HepG2 (cell line): Measurements from ENCODE around the gene NTMT1. TPM values are rescaled to one million over a fixed set of nuclear protein-coding genes. Genes with fewer than 3 reads are reported as not detected.

Experiments
- CEBPZ ChIP-seq: IDR thresholded peaks from 2 replicates; pipeline ENCODE4 v1.6.1; 2012; ENCODE audit warnings: low read length, improper control_type of control experiment
- JUNB ChIP-seq: sonication (generic); formaldehyde crosslinking; IDR thresholded peaks from 2 replicates; pipeline ENCODE4 v1.8.0; 2022; ENCODE audit warnings: missing genetic modification reagents, mild to moderate bottlenecking, borderline replicate concordance
- KLF16 ChIP-seq, 2 experiments: sonication (generic) in 1 of 2; formaldehyde crosslinking in 1 of 2; IDR thresholded peaks; 2 replicates each; pipeline versions ENCODE4 v1.6.1 to v1.8.0; 2016 to 2023; ENCODE audit warnings: missing genetic modification reagents in 2 of 2, missing compliant biosample characterization in 1 of 2
- MAFG ChIP-seq: sonication (generic); formaldehyde crosslinking; IDR thresholded peaks from 2 replicates; pipeline ENCODE4 v1.5.1; 2020; ENCODE audit warnings: mild to moderate bottlenecking, missing genetic modification reagents
- MEF2D ChIP-seq: sonication (generic); formaldehyde crosslinking; IDR thresholded peaks from 2 replicates; pipeline ENCODE4 v1.5.1; 2020; ENCODE audit warnings: mild to moderate bottlenecking, missing genetic modification reagents
- MXD3 ChIP-seq: IDR thresholded peaks from 2 replicates; pipeline ENCODE4 v1.6.1; 2016; ENCODE audit warnings: mild to moderate bottlenecking, missing biosample characterization, missing genetic modification reagents
- SCMH1 ChIP-seq: sonication (generic); formaldehyde crosslinking; IDR thresholded peaks from 2 replicates; pipeline ENCODE4 v1.9.0; 2021; ENCODE audit warnings: missing genetic modification reagents, mild to moderate bottlenecking, borderline replicate concordance
- ZNF292 ChIP-seq: sonication (generic); formaldehyde crosslinking; IDR thresholded peaks from 2 replicates; pipeline ENCODE4 v1.8.1; 2022; ENCODE audit warnings: mild to moderate bottlenecking, low read depth, missing genetic modification reagents, borderline replicate concordance
- ZNF441 ChIP-seq: sonication (generic); formaldehyde crosslinking; IDR thresholded peaks from 2 replicates; pipeline ENCODE4 v1.7.0; 2021; ENCODE audit warnings: missing genetic modification reagents, borderline replicate concordance
- ZNF496 ChIP-seq: sonication (generic); formaldehyde crosslinking; IDR thresholded peaks from 2 replicates; pipeline ENCODE4 v1.8.1; 2023; ENCODE audit warnings: mild to moderate bottlenecking, moderate library complexity, missing genetic modification reagents; ENCODE audit not compliant: insufficient replicate concordance
- ZNF546 ChIP-seq: sonication (generic); formaldehyde crosslinking; conservative IDR thresholded peaks from 2 replicates; pipeline ENCODE4 v1.8.1; 2023; ENCODE audit warnings: mild to moderate bottlenecking, missing genetic modification reagents
- ZNF7 ChIP-seq: IDR thresholded peaks from 2 replicates; pipeline ENCODE4 v1.6.1; 2016; ENCODE audit warnings: missing biosample characterization, missing genetic modification reagents
- polyA plus RNA-seq, 8 experiments: library from polyadenylated mRNA; depleted of rRNA in 3 of 8; stranded (reverse) in 7 of 8; unstranded in 1 of 8; fragments of >200 nt; fragmentation: Illumina TruSeq in 4 of 8; extraction: Trizol in 4 of 8; gene quantifications; 2 replicates each; pipeline versions ENCODE4 v1.2.1 to v1.2.3, GENCODE V29; 2011 to 2016; ENCODE audit warnings: low read depth in 4 of 8, missing spikeins in 1 of 8, mixed read lengths in 1 of 8; ENCODE audit not compliant: insufficient read depth in 1 of 8
- total RNA-seq, 5 experiments: library from RNA; depleted of rRNA; stranded (reverse); fragments of >200 nt; fragmentation: Illumina TruSeq; extraction: Trizol; gene quantifications; 2 replicates each; pipeline ENCODE4 v1.2.3, GENCODE V29; 2016; ENCODE audit warnings: low read depth in 1 of 5
- TF ChIP-seq, protein P1 (sequence below): sonication (generic); formaldehyde crosslinking; IDR thresholded peaks from 2 replicates; pipeline ENCODE4 v1.4.0; 2020; ENCODE audit warnings: missing genetic modification reagents; ENCODE audit errors: not compliant biosample characterization
- TF ChIP-seq, protein P2 (sequence below), 2 experiments: sonication (generic) in 1 of 2; formaldehyde crosslinking in 1 of 2; IDR thresholded peaks; 2 replicates each; pipeline versions ENCODE4 v1.5.1 to v1.6.1; 2011 to 2020; ENCODE audit warnings: borderline replicate concordance in 1 of 2, low read depth in 1 of 2, low read length in 1 of 2, mild to moderate bottlenecking in 1 of 2, missing genetic modification reagents in 1 of 2, moderate library complexity in 1 of 2
- TF ChIP-seq, protein P3 (sequence below): sonication (generic); formaldehyde crosslinking; IDR thresholded peaks from 2 replicates; pipeline ENCODE4 v1.4.0; 2020; ENCODE audit warnings: mild to moderate bottlenecking, missing genetic modification reagents
- TF ChIP-seq, protein P4 (sequence below): sonication (generic); formaldehyde crosslinking; IDR thresholded peaks from 2 replicates; pipeline ENCODE4 v1.5.1; 2020; ENCODE audit warnings: mild to moderate bottlenecking, missing genetic modification reagents, moderate library complexity

NTMT1 gene
- total and polyA plus RNA-seq, 2 of the 13 experiments (the other 11 are each of a cell fraction or from before 2014, with no cell fraction given), result 49.1 to 53.8 TPM

DNA sequence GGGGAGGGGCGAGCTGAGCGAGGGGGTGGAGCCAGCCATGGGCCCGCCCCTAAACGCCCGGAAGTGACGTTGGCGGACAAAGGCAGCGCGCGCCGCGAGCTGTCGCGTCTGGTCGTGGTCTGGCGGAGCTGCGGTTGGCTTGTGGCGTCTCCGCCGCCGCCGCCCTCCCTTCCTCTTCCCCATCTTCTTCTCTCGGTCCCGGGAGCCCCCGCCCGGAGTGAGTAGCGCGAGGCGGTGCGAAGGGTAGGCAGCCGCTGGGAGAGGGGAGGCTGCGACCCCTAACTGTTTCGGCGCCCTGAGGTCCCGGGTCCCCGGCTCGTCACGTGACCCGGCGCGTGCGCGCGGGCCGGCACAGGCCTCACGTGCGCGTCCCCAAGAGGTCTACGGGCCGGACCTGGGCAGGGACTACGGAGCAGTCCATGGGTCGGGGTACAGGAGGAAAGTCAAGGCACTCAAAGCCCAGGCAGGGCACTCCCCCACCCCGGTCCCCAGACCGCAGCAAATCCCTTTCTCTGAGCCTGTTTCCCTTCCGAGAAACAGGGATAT, at the start of gene NTMT1 (continued):
- peak; percentile 76; the same call in 1 of the 2 replicates for TF ChIP-seq ZNF546 (CRISPR knock-in tag)
- no peak for TF ChIP-seq CEBPZ
- TF ChIP-seq MEF2D (CRISPR knock-in tag), result peak; percentile 81; the same call in 1 of the 2 replicates
- TF ChIP-seq, protein P1, sequence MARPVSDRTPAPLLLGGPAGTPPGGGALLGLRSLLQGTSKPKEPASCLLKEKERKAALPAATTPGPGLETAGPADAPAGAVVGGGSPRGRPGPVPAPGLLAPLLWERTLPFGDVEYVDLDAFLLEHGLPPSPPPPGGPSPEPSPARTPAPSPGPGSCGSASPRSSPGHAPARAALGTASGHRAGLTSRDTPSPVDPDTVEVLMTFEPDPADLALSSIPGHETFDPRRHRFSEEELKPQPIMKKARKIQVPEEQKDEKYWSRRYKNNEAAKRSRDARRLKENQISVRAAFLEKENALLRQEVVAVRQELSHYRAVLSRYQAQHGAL (CRISPR knock-in tag), result no peak
- TF ChIP-seq, protein P2, sequence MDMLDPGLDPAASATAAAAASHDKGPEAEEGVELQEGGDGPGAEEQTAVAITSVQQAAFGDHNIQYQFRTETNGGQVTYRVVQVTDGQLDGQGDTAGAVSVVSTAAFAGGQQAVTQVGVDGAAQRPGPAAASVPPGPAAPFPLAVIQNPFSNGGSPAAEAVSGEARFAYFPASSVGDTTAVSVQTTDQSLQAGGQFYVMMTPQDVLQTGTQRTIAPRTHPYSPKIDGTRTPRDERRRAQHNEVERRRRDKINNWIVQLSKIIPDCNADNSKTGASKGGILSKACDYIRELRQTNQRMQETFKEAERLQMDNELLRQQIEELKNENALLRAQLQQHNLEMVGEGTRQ (IDR thresholded peaks at IDR 0.05; ENCODE audit: low read depth, low read length), result peak; percentile 92
- TF ChIP-seq, protein P2 (CRISPR knock-in tag; IDR thresholded peaks at IDR 0.05; ENCODE audit: borderline replicate concordance), result peak; percentile 96; the same call in 1 of the 2 replicates
- no peak for TF ChIP-seq MAFG (CRISPR knock-in tag)
- TF ChIP-seq MXD3, result peak; percentile 85
- TF ChIP-seq KLF16 (CRISPR knock-in tag; IDR thresholded peaks at IDR 0.05), result peak in 1 of 2 experiments; percentile 58; a peak in 1 of 4 replicates
- TF ChIP-seq SCMH1 (CRISPR knock-in tag), result no peak
- no peak for TF ChIP-seq ZNF7 (CRISPR knock-in tag)
- TF ChIP-seq ZNF496 (CRISPR knock-in tag), result no peak
- TF ChIP-seq JUNB (CRISPR knock-in tag), result no peak
- TF ChIP-seq, protein P3, sequence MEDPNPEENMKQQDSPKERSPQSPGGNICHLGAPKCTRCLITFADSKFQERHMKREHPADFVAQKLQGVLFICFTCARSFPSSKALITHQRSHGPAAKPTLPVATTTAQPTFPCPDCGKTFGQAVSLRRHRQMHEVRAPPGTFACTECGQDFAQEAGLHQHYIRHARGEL (CRISPR knock-in tag), result no peak
- TF ChIP-seq ZNF441 (CRISPR knock-in tag), result no peak
- TF ChIP-seq, protein P4, sequence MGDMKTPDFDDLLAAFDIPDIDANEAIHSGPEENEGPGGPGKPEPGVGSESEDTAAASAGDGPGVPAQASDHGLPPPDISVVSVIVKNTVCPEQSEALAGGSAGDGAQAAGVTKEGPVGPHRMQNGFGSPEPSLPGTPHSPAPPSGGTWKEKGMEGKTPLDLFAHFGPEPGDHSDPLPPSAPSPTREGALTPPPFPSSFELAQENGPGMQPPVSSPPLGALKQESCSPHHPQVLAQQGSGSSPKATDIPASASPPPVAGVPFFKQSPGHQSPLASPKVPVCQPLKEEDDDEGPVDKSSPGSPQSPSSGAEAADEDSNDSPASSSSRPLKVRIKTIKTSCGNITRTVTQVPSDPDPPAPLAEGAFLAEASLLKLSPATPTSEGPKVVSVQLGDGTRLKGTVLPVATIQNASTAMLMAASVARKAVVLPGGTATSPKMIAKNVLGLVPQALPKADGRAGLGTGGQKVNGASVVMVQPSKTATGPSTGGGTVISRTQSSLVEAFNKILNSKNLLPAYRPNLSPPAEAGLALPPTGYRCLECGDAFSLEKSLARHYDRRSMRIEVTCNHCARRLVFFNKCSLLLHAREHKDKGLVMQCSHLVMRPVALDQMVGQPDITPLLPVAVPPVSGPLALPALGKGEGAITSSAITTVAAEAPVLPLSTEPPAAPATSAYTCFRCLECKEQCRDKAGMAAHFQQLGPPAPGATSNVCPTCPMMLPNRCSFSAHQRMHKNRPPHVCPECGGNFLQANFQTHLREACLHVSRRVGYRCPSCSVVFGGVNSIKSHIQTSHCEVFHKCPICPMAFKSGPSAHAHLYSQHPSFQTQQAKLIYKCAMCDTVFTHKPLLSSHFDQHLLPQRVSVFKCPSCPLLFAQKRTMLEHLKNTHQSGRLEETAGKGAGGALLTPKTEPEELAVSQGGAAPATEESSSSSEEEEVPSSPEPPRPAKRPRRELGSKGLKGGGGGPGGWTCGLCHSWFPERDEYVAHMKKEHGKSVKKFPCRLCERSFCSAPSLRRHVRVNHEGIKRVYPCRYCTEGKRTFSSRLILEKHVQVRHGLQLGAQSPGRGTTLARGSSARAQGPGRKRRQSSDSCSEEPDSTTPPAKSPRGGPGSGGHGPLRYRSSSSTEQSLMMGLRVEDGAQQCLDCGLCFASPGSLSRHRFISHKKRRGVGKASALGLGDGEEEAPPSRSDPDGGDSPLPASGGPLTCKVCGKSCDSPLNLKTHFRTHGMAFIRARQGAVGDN, result peak; percentile 94
- no peak for TF ChIP-seq ZNF292 (CRISPR knock-in tag)
